Choroid plexus epithelial cell (primary cell): ENCODE measurements around the gene ORC6.

Source experiments
- DNase-seq: peaks from one replicate; pipeline ENCODE4 v3.0.0-alpha.2; 2010; ENCODE audit warnings: low read depth
- H3K4me3 ChIP-seq: 2 replicates; pipeline ENCODE4 v1.5.1; 2011; ENCODE audit warnings: low read depth, mild to moderate bottlenecking, control low read depth, low read length, moderate library complexity
- CTCF ChIP-seq: conservative IDR thresholded peaks from 2 replicates; pipeline ENCODE4 v1.5.1; 2011; ENCODE audit warnings: low read depth, mild to moderate bottlenecking, control low read depth, inconsistent platforms, low read length, moderate library complexity

Gene ORC6

GRCh38 chr16:46701615-46702014 lies 12.2 kb downstream of the ORC6 start:
- no peak overlapping the region for H3K4me3 ChIP-seq
- DNase-seq, result no peak
- TF ChIP-seq CTCF, result no peak

DNA sequence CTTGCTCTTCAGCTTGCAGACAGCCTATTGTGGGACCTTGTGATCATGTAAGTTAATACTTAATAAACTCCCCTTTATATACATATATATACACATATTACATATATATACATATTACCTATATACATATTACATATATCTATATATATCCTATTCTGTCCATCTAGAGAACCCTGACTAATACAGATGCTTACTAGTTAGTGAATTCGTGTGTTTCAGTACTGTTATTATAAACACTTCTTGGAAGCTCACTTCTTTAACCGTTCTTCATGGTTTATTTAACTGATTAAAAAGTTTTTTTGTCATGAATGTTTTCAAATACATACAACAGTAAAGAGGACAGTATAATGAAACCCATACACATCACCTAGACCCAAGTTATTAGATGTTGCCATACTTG lies 12.6 kb downstream of the ORC6 start:
- H3K4me3 ChIP-seq, result no peak overlapping the region
- no peak for DNase-seq
- no peak for TF ChIP-seq CTCF

GRCh38 chr16:46706642-46707041 lies 17.2 kb downstream of the ORC6 start:
- no peak for DNase-seq
- TF ChIP-seq CTCF, result no peak
- no peak overlapping the region for H3K4me3 ChIP-seq

DNA sequence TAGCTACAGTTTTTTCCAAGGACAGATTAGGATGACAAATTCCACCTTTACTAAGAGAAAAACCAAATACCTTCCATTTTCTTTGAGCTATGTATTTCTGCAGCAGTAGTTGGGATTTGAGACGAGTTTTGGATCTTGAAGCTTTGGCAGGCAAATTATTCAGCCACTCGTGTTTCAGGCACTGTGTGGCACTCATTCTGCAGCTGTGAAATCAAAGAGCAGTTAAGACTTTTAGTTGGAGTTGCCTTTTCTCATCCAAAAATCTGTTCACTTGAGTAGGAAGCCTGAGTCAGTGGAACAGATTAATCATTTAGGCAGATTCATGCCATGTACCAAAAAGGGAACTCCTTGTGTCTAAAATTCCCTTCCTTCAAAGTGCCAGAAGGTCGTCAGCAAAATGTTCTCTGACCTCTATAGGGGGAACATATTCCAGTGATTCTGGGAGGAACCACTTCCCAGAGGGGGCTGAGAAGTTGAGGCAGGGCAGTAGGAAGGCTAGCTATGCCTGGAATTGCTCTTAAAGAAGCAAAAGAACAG lies 20.1 kb downstream of the ORC6 start:
- DNase-seq, result no peak
- TF ChIP-seq CTCF, result no peak
- H3K4me3 ChIP-seq, result no peak overlapping the region

- DNase-seq, result no peak
- TF ChIP-seq CTCF, result no peak
- H3K4me3 ChIP-seq, result no peak overlapping the region
Measured at GRCh38 chr16:46711106-46712058, 21.9 kb downstream of the ORC6 start.

DNA sequence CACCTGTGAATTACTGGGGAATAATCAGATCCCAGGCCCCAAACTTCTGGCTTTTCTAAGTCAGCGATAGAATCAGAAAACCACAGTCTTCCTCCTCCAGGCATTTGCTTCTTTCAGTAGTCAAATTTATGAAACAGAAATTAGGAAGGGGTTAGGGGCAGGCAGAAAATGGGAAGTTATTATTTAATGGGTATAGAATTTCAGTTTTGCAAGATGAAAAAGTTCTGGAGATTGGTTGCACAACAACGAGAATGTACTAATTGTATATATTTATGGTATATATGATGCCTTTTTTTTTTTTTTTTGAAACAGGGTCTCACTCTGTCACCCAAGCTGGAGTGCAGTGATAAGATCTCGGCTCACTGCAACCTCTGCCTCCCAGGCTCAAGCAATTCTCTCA lies 23.5 kb downstream of the ORC6 start:
- DNase-seq, result no peak
- TF ChIP-seq CTCF, result no peak
- no peak overlapping the region for H3K4me3 ChIP-seq
